H1 (cell line): ENCODE results near the gene TCF25. TPM values are rescaled to one million over a fixed set of nuclear protein-coding genes. Genes with fewer than 3 reads are reported as not detected.

ENCODE experiments used
- CTCF ChIA-PET: fragments of 300-600 bp; sonication (Branson Sonifier 250); formaldehyde crosslinking; loops from one replicate; lab custom pipeline; 2021; ENCODE audit not compliant: partially characterized antibody; lab: Charles Lee
- POLR2A ChIA-PET: fragments of 300-600 bp; sonication (Branson Sonifier 250); formaldehyde crosslinking; loops from one replicate; lab custom pipeline; 2021; ENCODE audit warnings: inconsistent platforms; ENCODE audit not compliant: partially characterized antibody; lab: Charles Lee
- DNase-seq, 2 experiments: peaks; one replicate each; pipeline versions ENCODE4 v3.0.0 to v3.0.0-alpha.2; 2010 to 2022; ENCODE audit warnings: low spot score in 2 of 2, low read depth in 1 of 2, mixed read lengths in 1 of 2
- FAIRE-seq: peaks from 2 replicates; lab custom pipeline; 2011; peaks lifted over from hg19 to GRCh38; lab: Jason Lieb, UNC
- H2AFZ ChIP-seq: 2 replicates; pipeline ENCODE4 v1.8.1; 2012; ENCODE audit warnings: low read length, inconsistent platforms
- H2AK5ac ChIP-seq: 2 replicates; pipeline ENCODE4 v1.6.1; 2013; ENCODE audit warnings: low read depth, low read length
- H2BK120ac ChIP-seq: replicated peaks from 2 replicates; pipeline ENCODE3; 2013; ENCODE audit warnings: low read depth, low read length, inconsistent platforms
- H2BK12ac ChIP-seq: 2 replicates; pipeline ENCODE4 v1.6.1; 2013; ENCODE audit warnings: low read depth, low read length
- H2BK15ac ChIP-seq: 2 replicates; pipeline ENCODE4 v1.6.1; 2013; ENCODE audit warnings: low read length
- H2BK20ac ChIP-seq: 2 replicates; pipeline ENCODE4 v1.6.1; 2013; ENCODE audit warnings: low read length
- H2BK5ac ChIP-seq: 2 replicates; pipeline ENCODE4 v1.6.1; 2013; ENCODE audit warnings: low read depth, low read length
- H3K14ac ChIP-seq: 2 replicates; pipeline ENCODE4 v1.6.1; 2013; ENCODE audit warnings: inconsistent platforms; ENCODE audit not compliant: insufficient read length
- H3K18ac ChIP-seq: 2 replicates; pipeline ENCODE4 v1.6.1; 2013; ENCODE audit warnings: low read length; ENCODE audit errors: extremely low read depth
- H3K23ac ChIP-seq: 2 replicates; pipeline ENCODE4 v1.6.1; 2013; ENCODE audit warnings: inconsistent platforms; ENCODE audit not compliant: insufficient read length
- H3K23me2 ChIP-seq: 2 replicates; pipeline ENCODE4 v1.6.1; 2013; ENCODE audit warnings: low read depth, low read length
- H3K27ac ChIP-seq: 2 replicates; pipeline ENCODE4 v1.6.1; 2011; ENCODE audit warnings: low read depth, low read length, inconsistent platforms
- H3K27me3 ChIP-seq, 4 experiments: replicated peaks in 1 of 4; 1 replicate in 1 of 4; 2 replicates in 3 of 4; pipeline versions ENCODE4 v1.6.1 to v1.8.1; 2011 to 2013; ENCODE audit warnings: low read length in 3 of 4, mild to moderate bottlenecking in 3 of 4, inconsistent platforms in 2 of 4, mixed read lengths in 2 of 4, moderate library complexity in 1 of 4; ENCODE audit not compliant: control insufficient read depth in 3 of 4, insufficient read depth in 3 of 4; ENCODE audit errors: extremely low read depth in 1 of 4
- H3K36me3 ChIP-seq, 4 experiments: 2 replicates each; pipeline versions ENCODE4 v1.6.1 to v1.8.1; 2011 to 2013; ENCODE audit warnings: mild to moderate bottlenecking in 4 of 4, low read length in 3 of 4, moderate library complexity in 2 of 4, control low read depth in 1 of 4, inconsistent platforms in 1 of 4; ENCODE audit not compliant: insufficient read depth in 4 of 4, control insufficient read depth in 2 of 4
- H3K4ac ChIP-seq: replicated peaks from 2 replicates; pipeline ENCODE3; 2013; ENCODE audit warnings: low read length, low read depth, mixed read lengths, inconsistent platforms; ENCODE audit not compliant: insufficient read length
- H3K4me1 ChIP-seq, 4 experiments: replicated peaks in 1 of 4; 1 replicate in 1 of 4; 2 replicates in 3 of 4; pipeline versions ENCODE4 v1.6.1 to v1.8.1; 2011 to 2013; ENCODE audit warnings: low read length in 3 of 4, inconsistent platforms in 2 of 4, mixed read lengths in 1 of 4; ENCODE audit not compliant: insufficient read depth in 4 of 4, control insufficient read depth in 3 of 4
- H3K4me2 ChIP-seq, 2 experiments: 2 replicates each; pipeline versions ENCODE4 v1.6.1 to v1.8.1; 2011 to 2013; ENCODE audit warnings: low read depth in 2 of 2, low read length in 2 of 2, control low read depth in 1 of 2, inconsistent platforms in 1 of 2, mild to moderate bottlenecking in 1 of 2; ENCODE audit not compliant: insufficient read depth in 1 of 2
- H3K4me3 ChIP-seq, 4 experiments: fragments of 200-600, 300-600 bp in 1 of 4; sonication (generic), shearing (Covaris generic), sonication (Bioruptor Twin) in 1 of 4; 2 replicates each; pipeline versions ENCODE4 v1.5.1 to v1.8.1; 2011 to 2016; ENCODE audit warnings: low read length in 4 of 4, low read depth in 3 of 4, control low read depth in 2 of 4, inconsistent platforms in 2 of 4, mild to moderate bottlenecking in 2 of 4, mixed read lengths in 1 of 4, moderate library complexity in 1 of 4; ENCODE audit not compliant: insufficient read depth in 2 of 4; ENCODE audit errors: extremely low read depth in 1 of 4
- H3K56ac ChIP-seq: replicated peaks from 2 replicates; pipeline ENCODE3; 2013; ENCODE audit warnings: low read depth, mild to moderate bottlenecking, mixed read lengths, low read length, inconsistent platforms; ENCODE audit not compliant: insufficient read length
- H3K79me1 ChIP-seq: 2 replicates; pipeline ENCODE4 v1.6.1; 2013; ENCODE audit warnings: low read depth, low read length, control low read depth
- H3K79me2 ChIP-seq, 2 experiments: 2 replicates each; pipeline versions ENCODE4 v1.6.1 to v1.8.1; 2012 to 2013; ENCODE audit warnings: low read length in 2 of 2, mild to moderate bottlenecking in 2 of 2, inconsistent platforms in 1 of 2; ENCODE audit not compliant: insufficient read depth in 2 of 2, control insufficient read depth in 1 of 2
- H3K9ac ChIP-seq, 4 experiments: replicated peaks in 1 of 4; 1 replicate in 1 of 4; 2 replicates in 3 of 4; pipeline versions ENCODE4 v1.6.1 to v1.8.1; 2011 to 2013; ENCODE audit warnings: low read depth in 3 of 4, low read length in 3 of 4, control low read depth in 2 of 4, mild to moderate bottlenecking in 2 of 4, moderate library complexity in 2 of 4, inconsistent platforms in 1 of 4; ENCODE audit errors: extremely low read depth in 1 of 4
- H3K9me3 ChIP-seq, 2 experiments: 2 replicates each; pipeline versions ENCODE4 v1.6.1 to v1.8.1; 2012 to 2013; ENCODE audit warnings: mild to moderate bottlenecking in 2 of 2, moderate library complexity in 2 of 2, control low read depth in 1 of 2, inconsistent platforms in 1 of 2, low read depth in 1 of 2, low read length in 1 of 2, mixed read lengths in 1 of 2; ENCODE audit not compliant: insufficient read depth in 2 of 2
- H4K20me1 ChIP-seq, 2 experiments: replicated peaks in 1 of 2; 2 replicates each; pipeline versions ENCODE3 to v1.8.1; 2011 to 2013; ENCODE audit warnings: inconsistent platforms in 2 of 2, low read length in 2 of 2, mild to moderate bottlenecking in 1 of 2; ENCODE audit not compliant: insufficient read depth in 2 of 2, control insufficient read depth in 1 of 2
- H4K5ac ChIP-seq: 2 replicates; pipeline ENCODE4 v1.6.1; 2013; ENCODE audit warnings: low read length, low read depth, mixed read lengths, inconsistent platforms; ENCODE audit not compliant: insufficient read length
- H4K8ac ChIP-seq: 2 replicates; pipeline ENCODE4 v1.8.0; 2013; ENCODE audit warnings: mild to moderate bottlenecking, moderate library complexity, low read length, inconsistent platforms; ENCODE audit not compliant: insufficient read depth; ENCODE audit errors: extremely low read depth
- H4K91ac ChIP-seq: replicated peaks from 2 replicates; pipeline ENCODE3; 2013; ENCODE audit warnings: low read length, mixed read lengths, inconsistent platforms; ENCODE audit not compliant: insufficient read length
- TCF12 ChIP-seq: IDR thresholded peaks from 2 replicates; pipeline ENCODE4 v1.6.1; 2011; ENCODE audit warnings: low read depth, mild to moderate bottlenecking, low read length
- WGBS, 2 experiments: shearing (Covaris generic) in 1 of 2; methylation state at CpG; one replicate each; pipeline versions ENCODE4 v1.1.6 to v1.1.7; 2013 to 2015; ENCODE audit warnings: low lambda C conversion rate in 2 of 2, mixed read lengths in 2 of 2, inconsistent platforms in 1 of 2, low coverage in 1 of 2, missing lambda C conversion rate in 1 of 2; ENCODE audit not compliant: insufficient replicate concordance in 2 of 2, insufficient coverage in 1 of 2, insufficient read length in 1 of 2; ENCODE audit errors: extremely low coverage in 1 of 2, missing lambda C conversion rate in 1 of 2; 5-methylcytosine and 5-hydroxymethylcytosine counted together
- polyA plus RNA-seq, 7 experiments: library from polyadenylated mRNA; depleted of rRNA in 3 of 7; stranded (reverse) in 5 of 7; unstranded in 2 of 7; fragments of >200 nt in 5 of 7; fragments of 200-250 nt in 2 of 7; gene quantifications; 1 replicate in 5 of 7; 2 replicates in 1 of 7; 4 replicates in 1 of 7; pipeline versions ENCODE4 v1.2.1 to v1.2.3, GENCODE V29; 2011 to 2013; ENCODE audit warnings: missing spikeins in 2 of 7, mixed read lengths in 2 of 7
- total RNA-seq: library from RNA; stranded (reverse); fragmentation: NEBNext Ultra II Directional; extraction: Animal tissue kit (Norgen Biotek cat#: 25700); gene quantifications from 2 replicates; pipeline ENCODE4 v1.2.1, GENCODE V29; 2021

The TCF25 gene
- total and polyA plus RNA-seq, 2 of the 8 experiments (the other 6 are each of a cell fraction or from before 2014, with no cell fraction given): 78.1 to 102 TPM

DNA sequence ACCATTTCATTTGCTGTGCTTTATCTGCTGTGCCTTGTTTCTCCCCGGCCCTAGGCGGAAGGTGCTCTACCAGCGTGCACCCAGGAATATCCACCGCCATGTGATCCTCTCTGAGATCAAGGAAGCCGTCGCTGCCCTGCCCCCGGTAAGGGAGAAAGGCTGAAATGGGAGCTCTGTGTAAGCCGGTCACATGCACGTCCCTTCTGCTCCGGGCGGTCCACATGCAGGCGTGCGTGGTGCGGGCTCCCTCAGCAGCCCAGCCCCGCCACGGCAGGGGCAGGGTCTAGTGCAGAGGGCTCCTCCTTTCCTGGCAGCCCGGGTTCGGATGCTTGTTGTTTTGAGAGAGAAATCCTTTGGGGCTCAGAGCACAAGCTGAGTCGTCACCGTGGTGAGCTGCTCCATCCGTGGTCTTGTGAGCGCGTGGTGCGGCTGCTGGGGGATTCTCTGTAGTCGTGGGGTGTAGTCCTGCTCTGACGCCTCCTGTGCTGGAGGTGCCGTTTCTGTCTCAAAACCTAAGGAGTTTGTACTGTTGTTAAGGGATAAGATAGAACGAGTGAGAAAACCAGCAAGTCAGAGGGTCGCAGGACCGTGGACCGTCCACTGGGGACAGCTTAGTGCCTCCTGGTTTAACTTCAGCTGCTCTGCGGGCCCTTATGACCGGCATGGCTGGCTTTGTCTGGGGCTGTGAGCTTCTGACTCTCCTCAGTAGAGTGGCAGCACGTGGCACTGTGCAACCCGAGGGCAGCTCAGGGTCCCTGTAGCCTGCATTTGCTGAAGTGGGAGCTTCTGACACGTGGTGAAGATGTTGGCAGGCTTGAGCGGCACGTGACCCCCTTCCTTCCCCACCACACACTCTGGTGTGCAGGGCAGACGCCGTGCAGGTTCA is 33.0 kb downstream of the TCF25 start:
- Histone ChIP-seq H4K20me1 (no peaks in the 10 kb centered on the region), H4K91ac (no peak overlapping the region), H3K23me2 (no peaks in the 10 kb centered on the region; the same call in 1 of the 2 replicates), H2AFZ (no peak overlapping the region), H3K4me1 (peaks cover 0 to 2% (median 0%) of the 10 kb centered on the region in 4 experiments; a peak in 4 of 7 replicates), H3K4ac (no peak overlapping the region), H3K9ac (no peak overlapping the region), H2BK12ac (no peak overlapping the region), H3K56ac (no peak overlapping the region), H2BK120ac (no peak overlapping the region), H3K14ac (no peak overlapping the region), H4K5ac (no peak overlapping the region), H2BK5ac (no peak overlapping the region), H3K79me2 (no peaks in the 10 kb centered on the region), H3K18ac (no peak overlapping the region), H3K27ac (no peak overlapping the region), H4K8ac (no peak overlapping the region; the same call in 1 of the 2 replicates), H3K9me3 (peaks cover 0 to 19% of the 10 kb centered on the region in 2 experiments; a peak in 3 of 4 replicates), H2AK5ac (no peak overlapping the region), H3K36me3 (peaks cover 2 to 17% (median 9%) of the 10 kb centered on the region in 4 experiments; a peak in 7 of 8 replicates), H3K27me3 (no peaks in the 10 kb centered on the region), H2BK20ac (no peak overlapping the region), H3K23ac (no peak overlapping the region), H3K79me1 (no peaks in the 10 kb centered on the region), H3K4me3 (no peak overlapping the region), H3K4me2 (no peak overlapping the region), H2BK15ac (no peak overlapping the region)
- no peak for DNase-seq
- no peak for FAIRE-seq
- whole genome bisulfite sequencing, 2 experiments: 94% methylated on average over 40 of the region's 40 CpGs; no CpG with 5 or more reads in 1 of the 2 experiments
- ChIA-PET CTCF (interaction anchor here (0.5 kb wide), 1 partner anchor 152 kb away, joined by 3 read pairs; no protein-coding TSS in a partner anchor), POLR2A (interaction anchor here (0.9 to 1.5 kb wide), 4 partner anchors 8 to 78 kb away, joined by 3 to 5 read pairs (median 4); partner anchors contain the start of genes MC1R and SPIRE2)
- no peak for TF ChIP-seq TCF12
